COLO829 (cell line): ENCODE results near the gene HDAC11.
A peak's percentile ranks its signal among the peaks of the same experiment; 100 is the strongest.
"Not testable (repeated sequence)": the region's sequence is repeated elsewhere in the genome, so short reads cannot be mapped to it uniquely, and the experiment has no call there.

ENCODE experiments used
- DNase-seq: peaks from one replicate; pipeline ENCODE4 v3.0.0; 2012; ENCODE audit warnings: low spot score

The HDAC11 gene

GRCh38 chr3:13479582-13480339 is at the start of gene HDAC11:
HDAC11 (plus strand) TSS chr3:13480306; CDS start chr3:13480348, 42 bp downstream.
- DNase-seq = peak; percentile 99

DNA sequence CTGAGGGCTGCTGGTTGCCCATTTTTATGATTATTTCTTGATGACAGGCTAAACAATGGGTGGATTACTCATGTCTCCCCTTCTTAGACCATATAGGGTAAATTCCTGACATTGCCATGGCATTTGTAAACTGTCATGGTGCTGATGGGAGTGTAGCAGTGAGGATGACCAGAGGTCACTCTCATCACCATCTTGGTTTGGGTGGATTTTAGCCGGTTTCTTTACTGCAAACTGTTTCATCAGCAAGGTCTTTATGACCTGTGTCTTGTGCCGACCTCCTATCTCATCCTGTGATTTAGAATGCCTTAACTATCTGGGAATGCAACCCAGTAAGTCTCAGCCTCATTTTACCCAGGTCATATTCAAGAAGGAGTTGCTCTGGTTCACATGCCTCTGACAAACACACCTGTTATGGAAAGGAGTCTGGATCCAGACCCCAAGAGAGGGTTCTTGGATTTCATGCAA is 49.7 kb upstream of the HDAC11 start:
- DNase-seq = not testable (repeated sequence)

- DNase-seq = no peak
These were observed 48.0 kb upstream of the HDAC11 start for GRCh38 chr3:13432093-13432492.

DNA sequence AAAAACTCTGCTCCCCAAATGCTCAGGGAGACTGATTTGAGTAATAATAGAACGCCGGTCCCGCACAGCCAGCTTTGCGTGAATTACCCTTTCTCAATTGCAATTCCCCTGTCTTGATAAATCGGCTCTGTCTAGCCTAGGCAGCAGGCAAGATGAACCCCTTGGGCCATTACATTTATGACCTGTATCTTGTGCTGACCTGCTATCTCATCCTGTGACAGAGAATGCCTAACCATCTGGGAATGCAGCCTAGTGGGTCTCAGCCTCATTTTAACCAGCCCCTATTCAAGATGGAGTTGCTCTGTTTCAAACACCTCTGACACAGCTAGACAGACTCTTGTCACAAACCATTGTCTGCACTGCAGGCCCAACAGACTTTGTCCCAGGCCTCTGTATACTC is 46.2 kb upstream of the HDAC11 start:
- no peak for DNase-seq

- DNase-seq = not testable (repeated sequence)
These were observed 43.9 kb upstream of the HDAC11 start for GRCh38 chr3:13436213-13436612.

GRCh38 chr3:13440204-13440817 is 39.8 kb upstream of the HDAC11 start:
- no peak for DNase-seq

DNA sequence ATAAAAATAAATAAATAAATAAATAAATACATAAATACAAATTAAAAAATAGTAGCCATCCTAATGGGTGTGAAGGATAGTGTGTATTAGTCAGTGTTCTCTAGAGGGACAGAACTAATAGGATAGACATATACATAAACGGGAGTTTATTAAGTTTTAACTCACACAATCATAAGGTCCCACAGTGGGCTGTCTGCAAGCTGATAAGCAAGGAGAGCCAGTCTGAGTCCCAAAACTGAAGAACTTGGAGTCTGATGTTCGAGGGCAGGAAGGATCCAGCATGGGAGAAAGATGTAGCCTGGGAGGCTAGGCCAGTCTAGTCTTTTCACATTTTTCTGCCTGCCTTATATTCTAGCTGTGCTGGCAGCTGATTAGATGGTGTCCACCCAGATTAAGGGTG is 37.2 kb upstream of the HDAC11 start:
- DNase-seq = not testable (repeated sequence)

DNA sequence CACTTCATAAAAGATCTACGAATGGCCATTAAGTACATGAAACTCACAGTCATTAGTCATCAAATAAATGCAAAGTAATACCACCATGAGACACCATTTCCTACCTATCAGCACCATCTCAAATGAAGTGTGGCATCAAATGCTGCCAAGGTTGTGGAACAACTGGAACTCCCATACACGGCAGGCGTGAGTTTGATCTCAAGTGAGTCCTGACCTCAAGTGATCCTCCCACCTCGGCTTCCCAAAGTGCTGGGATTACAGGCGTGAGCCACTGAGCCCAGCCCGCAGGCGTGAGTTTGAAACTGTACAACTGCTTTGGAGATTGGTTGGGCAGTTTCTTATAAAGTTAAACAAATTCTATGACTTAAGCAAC is 28.8 kb upstream of the HDAC11 start:
- DNase-seq = no peak

DNA sequence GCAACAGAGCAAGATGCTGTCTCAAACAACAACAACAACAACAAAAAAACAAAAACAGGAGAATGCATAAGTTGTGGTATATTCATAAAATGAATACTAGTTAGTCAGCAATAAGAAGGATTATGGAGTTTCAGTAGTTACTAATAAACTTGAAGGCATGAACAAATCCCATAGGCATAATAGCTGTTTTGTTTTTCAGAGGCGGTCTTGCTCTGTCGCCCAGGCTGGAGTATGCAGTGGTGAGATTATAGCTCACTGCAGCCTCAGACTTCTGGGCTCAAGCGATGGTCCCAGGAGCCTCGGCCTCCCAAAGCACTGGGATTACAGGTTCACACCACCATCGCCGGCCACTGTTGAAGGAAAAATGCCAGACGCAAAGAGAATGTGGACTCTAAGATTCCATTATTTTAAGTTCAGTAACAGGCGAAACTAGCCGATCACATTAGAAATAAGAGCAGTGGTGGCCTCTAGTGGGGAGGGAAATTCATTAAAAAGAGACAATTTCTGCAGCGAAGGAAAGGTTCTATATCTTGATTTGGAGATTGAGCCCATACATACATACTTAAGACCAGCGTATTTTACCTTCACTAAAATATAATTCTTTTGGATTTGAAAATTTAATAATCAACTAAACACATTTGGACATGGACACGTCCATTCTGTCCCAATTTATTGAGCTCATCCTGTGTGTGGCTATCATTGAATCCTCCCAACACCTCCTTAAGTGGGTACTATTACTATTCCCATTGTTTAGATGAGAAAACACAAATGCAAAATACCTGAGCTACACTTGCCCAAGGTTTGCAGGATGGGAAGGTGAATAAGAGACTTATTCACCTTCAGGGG is 27.4 kb upstream of the HDAC11 start:
- DNase-seq = peak; percentile 11

DNA sequence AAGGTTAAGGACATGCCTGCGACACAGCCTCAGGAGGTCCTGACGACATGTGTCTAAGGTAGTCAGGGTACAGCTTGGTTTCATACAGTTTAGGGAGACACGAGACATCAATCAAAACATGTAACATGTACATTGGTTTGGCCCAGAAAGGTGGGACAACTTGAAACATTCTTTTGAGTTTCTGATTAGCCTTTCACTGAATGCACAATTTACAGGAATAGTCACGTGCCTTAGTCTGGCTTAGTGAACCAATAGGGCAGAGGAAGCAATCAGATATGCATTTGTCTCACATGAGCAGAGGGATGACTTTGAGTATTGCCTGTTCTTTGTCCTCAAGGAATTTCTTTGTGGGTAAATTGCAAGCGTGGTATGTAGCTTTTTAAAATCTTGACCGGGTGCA is 24.5 kb upstream of the HDAC11 start:
- no peak for DNase-seq

DNA sequence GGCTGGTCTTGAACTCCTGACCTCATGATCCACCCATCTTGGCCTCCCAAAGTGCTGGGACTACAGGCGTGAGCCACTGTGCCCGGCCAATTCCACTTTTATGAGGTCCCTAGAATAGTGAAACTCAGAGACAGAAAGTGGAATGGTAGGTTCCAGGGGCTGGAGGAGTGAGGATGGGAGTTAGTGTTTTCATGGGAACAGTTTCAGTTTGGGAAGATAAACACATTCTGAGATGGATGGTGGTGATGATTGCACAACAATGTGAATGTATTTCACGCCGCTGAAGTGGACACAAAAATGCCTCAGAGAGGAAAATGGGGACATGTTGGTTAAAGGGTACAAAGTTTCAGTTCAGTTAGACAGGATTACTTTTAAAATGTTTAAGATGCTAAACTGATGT is 22.5 kb upstream of the HDAC11 start:
- no peak for DNase-seq

DNA sequence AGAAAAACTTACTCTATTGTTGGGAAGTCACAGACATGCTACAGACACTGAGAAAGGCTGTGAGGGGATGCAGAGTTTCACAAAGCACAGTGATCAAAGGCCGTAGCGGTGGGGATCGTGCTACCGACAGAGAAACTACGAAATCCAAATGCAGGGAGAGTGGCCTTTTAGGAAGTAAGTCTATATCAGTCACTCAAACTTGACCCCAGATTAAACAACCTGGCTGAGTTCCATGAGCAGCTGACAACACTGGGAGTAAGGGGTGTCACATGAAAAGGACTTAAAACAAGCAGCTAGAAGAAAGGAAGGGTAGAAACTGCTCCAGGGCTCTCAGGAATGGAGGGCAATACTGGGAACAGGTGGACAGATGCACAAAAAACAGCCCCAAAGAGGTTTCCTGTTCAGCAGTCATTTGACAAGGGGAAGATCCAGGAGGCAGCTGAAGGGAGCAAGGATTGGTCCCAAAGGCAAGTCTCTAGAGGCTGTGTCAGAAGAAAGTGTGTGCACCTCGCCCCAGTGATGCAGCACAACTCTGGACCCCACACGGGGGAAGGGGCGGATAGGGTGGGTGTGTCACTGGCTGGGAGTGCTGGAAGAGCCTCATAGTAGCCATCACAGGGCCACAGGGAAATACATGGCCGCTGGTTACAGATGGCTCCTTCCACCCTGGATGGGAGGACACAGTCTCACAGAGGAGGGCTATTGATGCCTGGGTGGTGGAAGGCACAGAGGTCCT is 20.3 kb upstream of the HDAC11 start:
- DNase-seq = no peak

- DNase-seq = no peak
These were observed 19.8 kb upstream of the HDAC11 start for GRCh38 chr3:13460341-13460736.

DNA sequence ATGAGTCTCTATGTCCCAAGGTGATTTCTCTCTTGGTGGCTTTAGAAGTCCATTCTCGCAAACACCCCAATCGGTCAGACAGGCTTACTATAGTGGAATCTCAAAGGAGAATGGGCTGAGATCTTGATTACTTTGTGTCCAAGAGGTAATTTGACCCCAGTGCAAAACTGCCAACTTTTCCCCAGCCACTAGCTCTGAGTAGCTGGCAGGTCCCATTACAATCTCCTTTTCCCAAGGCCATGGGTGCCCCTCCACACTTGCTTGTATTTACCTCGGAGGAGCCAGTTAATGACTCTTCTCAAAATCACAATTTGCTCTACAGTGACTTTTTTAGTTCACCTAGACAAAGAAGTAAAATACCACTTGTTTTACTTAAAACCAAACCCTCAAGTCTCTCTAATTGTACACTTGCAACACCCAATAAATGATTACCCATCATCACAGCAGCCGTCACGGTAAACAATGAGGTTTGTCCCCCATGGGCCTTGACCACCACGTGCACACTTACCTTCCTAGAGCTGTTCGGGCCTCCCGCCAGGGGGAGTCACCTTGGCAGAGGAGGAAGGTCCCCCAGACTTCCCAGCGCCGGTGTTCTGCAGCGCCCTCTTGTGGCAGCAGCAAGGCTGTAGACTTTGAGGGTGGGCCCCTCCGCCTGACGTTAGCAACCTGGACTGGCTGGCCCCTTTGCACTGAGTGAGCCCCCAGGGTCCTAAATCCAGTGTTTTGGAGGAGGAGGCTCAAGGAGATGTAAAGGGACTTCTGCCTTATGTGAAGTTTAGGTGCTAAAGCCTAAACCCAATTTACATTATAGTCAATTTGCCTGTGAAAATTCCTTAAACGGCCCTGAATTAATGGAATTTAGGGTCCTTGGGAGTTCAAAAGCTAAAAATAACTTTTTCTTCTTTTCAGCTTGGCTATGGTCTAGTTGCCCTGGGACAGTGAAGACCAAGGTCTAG is 18.7 kb upstream of the HDAC11 start:
- DNase-seq = no peak

GRCh38 chr3:13462125-13462629 is 17.9 kb upstream of the HDAC11 start:
- no peak for DNase-seq

GRCh38 chr3:13462822-13463221 is 17.3 kb upstream of the HDAC11 start:
- DNase-seq = no peak

DNA sequence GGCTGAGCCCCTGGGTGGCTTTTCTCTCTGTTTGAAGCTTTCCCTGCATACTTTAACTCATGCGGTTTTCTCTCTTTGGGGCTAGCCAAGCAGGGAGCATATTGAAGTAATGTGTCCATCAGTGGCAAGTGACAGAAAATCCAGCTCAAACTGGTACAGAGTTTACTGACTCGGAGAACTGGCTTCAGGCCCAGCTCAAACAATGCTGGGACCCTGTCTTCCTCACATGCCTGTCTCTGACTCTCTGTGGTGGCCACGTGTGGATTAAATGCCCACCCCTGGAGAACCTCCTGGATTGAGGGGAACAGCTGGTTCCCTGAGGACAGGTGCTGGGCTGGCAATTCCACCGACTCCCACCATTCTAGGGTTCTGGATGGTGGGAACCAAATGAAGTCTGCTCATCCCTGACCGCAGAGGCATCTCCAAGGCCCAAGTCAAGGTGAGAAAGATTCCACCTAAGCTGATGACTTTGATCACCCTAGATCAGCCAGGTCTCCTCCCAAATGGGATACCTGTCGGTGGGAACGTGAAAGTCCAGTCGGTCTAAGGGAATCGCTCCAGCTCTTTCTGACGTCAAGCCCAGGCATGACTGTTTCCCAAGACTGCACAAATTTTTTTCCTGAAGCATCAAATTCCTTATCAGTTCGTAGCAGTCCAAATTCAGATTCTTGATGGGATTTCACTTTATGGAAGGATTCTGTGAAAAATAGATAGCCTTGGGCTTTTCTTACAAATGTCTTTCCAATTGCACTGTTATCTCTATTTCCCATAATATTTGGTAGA is 16.3 kb upstream of the HDAC11 start:
- DNase-seq = no peak

GRCh38 chr3:13465236-13465873 is 14.8 kb upstream of the HDAC11 start:
- no peak for DNase-seq

GRCh38 chr3:13466781-13467180 is 13.3 kb upstream of the HDAC11 start:
- DNase-seq = no peak
